GM18951 (cell line): ENCODE measurements around the gene PCDHGB7.

Experiments used
- POLR2A ChIP-seq: IDR thresholded peaks from 4 replicates; pipeline ENCODE4 v1.6.1; 2011; ENCODE audit warnings: mild to moderate bottlenecking; ENCODE audit not compliant: insufficient read length, insufficient read depth; ENCODE audit errors: extremely low read depth
- in situ Hi-C: fragments of 300-500 bp; cut with MboI; formaldehyde crosslinking; loops from one replicate; pipeline ENCODE4 v1.12.0; 2022; ENCODE audit warnings: low sequenced_read_pairs, mixed read lengths, inconsistent platforms; ENCODE audit not compliant: unreplicated experiment

PCDHGB7 gene

GRCh38 chr5:141409598-141410306, 7.7 kb upstream of the PCDHGB7 start:
- TF ChIP-seq POLR2A = no peak
- in situ Hi-C loops = no loop called here

- in situ Hi-C loops = no loop called here
- no peak for TF ChIP-seq POLR2A
These were observed 5.9 kb upstream of the PCDHGB7 start for GRCh38 chr5:141411575-141411974.

DNA sequence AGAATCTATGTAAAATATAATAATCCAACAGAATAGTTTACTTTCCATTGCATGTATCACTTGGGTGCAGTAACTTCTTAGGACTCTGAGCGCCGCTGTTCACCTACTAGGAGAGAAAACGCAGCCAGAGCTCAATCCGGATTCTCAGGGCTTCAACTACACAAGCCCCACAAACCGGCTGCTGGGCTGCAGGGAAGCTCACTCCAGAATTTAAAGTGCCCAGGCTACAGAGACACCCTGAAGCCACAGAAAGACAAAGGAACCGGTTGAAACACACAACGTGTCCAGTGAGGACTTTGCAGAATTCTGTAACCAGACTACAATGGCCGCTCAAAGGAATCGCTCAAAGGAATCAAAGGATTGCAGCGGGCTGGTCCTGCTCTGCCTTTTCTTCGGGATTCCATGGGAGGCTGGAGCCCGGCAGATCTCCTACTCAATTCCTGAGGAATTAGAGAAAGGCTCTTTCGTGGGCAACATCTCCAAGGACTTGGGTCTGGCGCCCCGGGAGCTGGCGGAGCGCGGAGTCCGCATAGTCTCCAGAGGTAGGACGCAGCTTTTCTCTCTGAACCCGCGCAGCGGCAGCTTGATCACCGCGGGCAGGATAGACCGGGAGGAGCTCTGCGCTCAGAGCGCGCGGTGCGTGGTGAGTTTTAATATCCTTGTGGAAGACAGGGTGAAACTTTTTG, 4.5 kb upstream of the PCDHGB7 start, which contains the start of gene PCDHGA10:
Gene PCDHGA10 (plus strand): TSS at position 134 of the 686 bp plus-strand sequence. CDS start 189 bp downstream, at position 323.
- no peak for TF ChIP-seq POLR2A
- in situ Hi-C loops = no loop called here

GRCh38 chr5:141413540-141414069, 3.9 kb upstream of the PCDHGB7 start:
- in situ Hi-C loops = no loop called here

GRCh38 chr5:141414548-141415274, 2.8 kb upstream of the PCDHGB7 start:
- in situ Hi-C loops = loop anchor here (5.0 kb wide), 1 partner anchor 148 kb away; no protein-coding TSS in a partner anchor

More at GRCh38 chr5:141413540-141414069, 3.9 kb upstream of the PCDHGB7 start:
- no peak for TF ChIP-seq POLR2A

GRCh38 chr5:141415275-141415618, 2.2 kb upstream of the PCDHGB7 start:
- in situ Hi-C loops = loop anchor here (5.0 kb wide), 1 partner anchor 147 kb away; no protein-coding TSS in a partner anchor

DNA sequence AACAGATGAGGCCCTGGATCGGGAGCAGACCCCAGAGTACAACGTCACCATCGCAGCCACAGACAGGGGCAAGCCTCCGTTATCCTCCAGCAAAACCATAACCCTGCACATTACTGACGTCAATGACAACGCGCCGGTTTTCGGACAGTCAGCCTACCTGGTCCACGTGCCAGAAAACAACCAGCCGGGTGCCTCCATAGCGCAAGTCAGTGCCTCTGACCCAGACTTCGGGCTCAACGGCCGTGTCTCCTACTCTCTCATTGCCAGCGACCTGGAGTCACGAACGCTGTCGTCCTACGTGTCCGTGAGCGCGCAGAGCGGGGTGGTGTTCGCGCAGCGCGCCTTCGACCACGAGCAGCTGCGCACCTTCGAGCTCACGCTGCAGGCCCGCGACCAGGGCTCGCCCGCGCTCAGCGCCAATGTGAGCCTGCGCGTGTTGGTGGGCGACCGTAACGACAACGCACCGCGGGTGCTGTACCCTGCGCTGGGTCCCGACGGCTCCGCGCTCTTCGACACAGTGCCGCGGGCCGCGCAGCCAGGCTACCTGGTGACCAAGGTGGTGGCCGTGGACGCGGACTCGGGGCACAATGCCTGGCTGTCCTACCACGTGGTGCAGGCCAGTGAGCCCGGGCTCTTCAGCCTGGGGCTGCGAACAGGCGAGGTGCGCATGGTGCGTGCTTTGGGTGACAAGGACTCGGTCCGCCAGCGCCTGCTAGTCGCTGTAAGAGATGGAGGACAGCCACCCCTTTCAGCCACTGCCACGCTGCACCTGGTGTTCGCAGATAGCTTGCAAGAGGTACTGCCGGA, 1.8 kb downstream of the PCDHGB7 start:
- TF ChIP-seq POLR2A = no peak
- in situ Hi-C loops = loop anchor here (5.0 kb wide), 1 partner anchor 143 kb away; no protein-coding TSS in a partner anchor

DNA sequence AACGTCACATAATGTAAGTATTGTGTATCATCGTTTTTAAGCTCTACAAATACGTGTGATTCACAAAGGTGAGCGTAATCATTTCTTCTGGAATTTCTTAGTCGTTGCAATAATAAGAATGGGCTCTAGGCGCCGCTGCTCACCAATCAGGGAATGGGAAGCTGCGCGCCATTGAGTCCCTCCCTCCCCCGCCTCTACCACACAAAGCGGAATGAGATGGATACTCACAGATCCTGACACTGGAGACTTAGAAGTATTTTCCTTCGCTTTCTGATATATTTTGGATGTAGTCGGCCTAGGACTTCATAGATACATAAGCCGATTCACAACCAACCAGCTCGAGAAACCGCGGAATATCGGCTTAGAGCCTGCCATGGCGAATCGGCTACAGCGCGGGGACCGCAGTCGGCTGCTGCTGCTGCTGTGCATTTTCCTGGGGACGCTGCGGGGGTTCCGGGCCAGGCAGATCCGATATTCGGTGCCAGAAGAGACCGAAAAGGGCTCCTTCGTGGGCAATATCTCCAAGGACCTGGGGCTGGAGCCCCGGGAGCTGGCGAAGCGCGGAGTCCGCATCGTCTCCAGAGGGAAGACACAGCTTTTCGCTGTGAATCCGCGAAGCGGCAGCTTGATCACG, 3.5 kb downstream of the PCDHGB7 start, which contains the start of gene PCDHGA11:
Gene PCDHGA11 (plus strand): TSS at position 197 of the 634 bp plus-strand sequence. CDS start 177 bp downstream, at position 374.
- in situ Hi-C loops = no loop called here
- no peak for TF ChIP-seq POLR2A

- no peak for TF ChIP-seq POLR2A
- in situ Hi-C loops = no loop called here
These were observed 4.0 kb downstream of the PCDHGB7 start for GRCh38 chr5:141421489-141421855.

DNA sequence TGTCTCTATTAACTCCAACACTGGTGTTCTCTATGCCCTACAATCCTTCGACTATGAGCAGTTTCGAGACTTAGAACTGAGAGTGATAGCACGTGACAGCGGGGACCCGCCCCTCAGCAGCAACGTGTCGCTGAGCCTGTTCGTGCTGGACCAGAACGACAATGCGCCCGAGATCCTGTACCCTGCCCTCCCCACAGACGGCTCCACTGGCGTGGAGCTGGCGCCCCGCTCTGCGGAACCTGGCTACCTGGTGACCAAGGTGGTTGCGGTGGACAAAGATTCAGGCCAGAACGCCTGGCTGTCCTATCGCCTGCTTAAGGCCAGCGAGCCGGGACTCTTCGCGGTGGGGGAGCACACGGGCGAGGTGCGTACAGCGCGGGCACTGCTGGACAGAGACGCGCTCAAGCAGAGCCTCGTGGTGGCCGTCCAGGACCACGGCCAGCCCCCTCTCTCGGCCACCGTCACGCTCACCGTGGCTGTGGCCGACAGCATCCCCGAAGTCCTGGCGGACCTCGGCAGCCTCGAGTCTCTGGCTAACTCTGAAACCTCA, 5.3 kb downstream of the PCDHGB7 start:
- no peak for TF ChIP-seq POLR2A
- in situ Hi-C loops = no loop called here

DNA sequence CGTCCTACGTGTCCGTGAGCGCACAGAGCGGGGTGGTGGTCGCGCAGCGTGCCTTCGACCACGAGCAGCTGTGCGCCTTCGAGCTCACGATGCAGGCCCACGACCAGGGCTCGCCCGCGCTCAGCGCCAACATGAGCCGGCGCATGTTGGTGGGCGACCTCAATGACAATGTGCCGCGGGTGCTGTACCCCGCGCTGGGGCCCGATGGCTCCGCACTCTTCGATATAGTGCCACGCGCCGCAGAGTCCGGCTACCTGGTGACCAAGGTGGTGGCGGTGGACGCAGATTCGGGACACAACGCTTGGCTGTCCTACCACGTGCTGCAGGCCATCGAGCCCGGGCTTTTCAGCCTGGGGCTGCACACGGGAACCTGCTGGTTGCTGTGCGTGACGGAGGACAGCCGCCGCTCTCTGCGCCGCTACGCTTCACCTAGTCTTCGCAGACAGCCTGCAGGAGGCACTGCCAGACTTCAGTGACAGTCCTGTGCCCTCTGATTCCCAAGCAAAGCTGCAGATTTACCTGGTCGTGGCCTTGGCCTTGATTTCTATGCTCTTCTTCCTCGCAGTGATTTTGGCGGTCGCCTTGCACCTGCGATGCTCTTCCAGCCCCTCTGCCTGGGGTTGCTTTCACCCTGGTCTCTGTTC, 10.4 kb downstream of the PCDHGB7 start:
- in situ Hi-C loops = no loop called here

More for the DNA sequence above, 10.4 kb downstream of the PCDHGB7 start:
- TF ChIP-seq POLR2A = no peak
